OCI-LY3 (cell line): ENCODE data around the gene KDM8.

ENCODE experiments used
- EZH2phosphoT487 ChIP-seq: fragments of 200-600 bp; shearing (Covaris generic); IDR thresholded peaks from 2 replicates; pipeline ENCODE4 v1.6.1; 2018; ENCODE audit warnings: antibody characterized with exemption, mixed run types, low read depth
- TF ChIP-seq, protein P1 (sequence below): fragments of 200-600, 300-600 bp; sonication (generic); IDR thresholded peaks from 2 replicates; pipeline ENCODE4 v1.5.1; 2014; ENCODE audit warnings: antibody characterized with exemption, low read length, low read depth

GRCh38 chr16:27265982-27266381, 62.7 kb downstream of the KDM8 start:
- TF ChIP-seq, protein P1, sequence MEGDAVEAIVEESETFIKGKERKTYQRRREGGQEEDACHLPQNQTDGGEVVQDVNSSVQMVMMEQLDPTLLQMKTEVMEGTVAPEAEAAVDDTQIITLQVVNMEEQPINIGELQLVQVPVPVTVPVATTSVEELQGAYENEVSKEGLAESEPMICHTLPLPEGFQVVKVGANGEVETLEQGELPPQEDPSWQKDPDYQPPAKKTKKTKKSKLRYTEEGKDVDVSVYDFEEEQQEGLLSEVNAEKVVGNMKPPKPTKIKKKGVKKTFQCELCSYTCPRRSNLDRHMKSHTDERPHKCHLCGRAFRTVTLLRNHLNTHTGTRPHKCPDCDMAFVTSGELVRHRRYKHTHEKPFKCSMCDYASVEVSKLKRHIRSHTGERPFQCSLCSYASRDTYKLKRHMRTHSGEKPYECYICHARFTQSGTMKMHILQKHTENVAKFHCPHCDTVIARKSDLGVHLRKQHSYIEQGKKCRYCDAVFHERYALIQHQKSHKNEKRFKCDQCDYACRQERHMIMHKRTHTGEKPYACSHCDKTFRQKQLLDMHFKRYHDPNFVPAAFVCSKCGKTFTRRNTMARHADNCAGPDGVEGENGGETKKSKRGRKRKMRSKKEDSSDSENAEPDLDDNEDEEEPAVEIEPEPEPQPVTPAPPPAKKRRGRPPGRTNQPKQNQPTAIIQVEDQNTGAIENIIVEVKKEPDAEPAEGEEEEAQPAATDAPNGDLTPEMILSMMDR, result no peak
- TF ChIP-seq EZH2phosphoT487, result no peak
